ENCODE results near the gene FCAR. TPM values are rescaled to one million over a fixed set of nuclear protein-coding genes. Genes with fewer than 3 reads are reported as not detected.

The FCAR gene
- total and polyA plus RNA-seq, 2 experiments from 2014 or later = not detected

DNA sequence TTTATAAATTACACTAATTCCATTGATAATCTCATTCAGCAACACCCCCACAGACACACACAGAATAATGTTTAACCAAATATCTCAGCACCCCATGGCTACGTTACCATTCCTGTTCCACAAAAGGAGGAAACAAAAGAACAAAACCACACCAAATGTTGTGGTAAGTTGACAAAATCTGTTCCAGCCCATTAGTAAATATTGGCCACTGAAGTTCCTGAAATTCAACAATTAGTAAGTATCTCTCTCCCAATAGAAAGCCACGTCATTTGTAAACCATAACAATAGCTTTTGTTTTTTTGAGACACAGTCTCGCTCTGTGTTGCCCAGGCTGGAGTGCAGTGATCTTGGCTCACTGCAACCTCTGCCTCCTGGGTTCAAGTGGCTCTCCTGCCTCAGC, 2.3 kb upstream of the FCAR start (continued):
- TF ChIP-seq EZH2phosphoT487 (IDR thresholded peaks at IDR 0.05; ENCODE audit: unreplicated experiment) (no peak), STAT1 (IDR thresholded peaks at IDR 0.05; ENCODE audit: unreplicated experiment) (no peak), EZH2 (IDR thresholded peaks at IDR 0.05; ENCODE audit: low read depth, unreplicated experiment) (no peak)

- no peak for ATAC-seq
- H3F3A ChIP-seq (replicated peaks; ENCODE audit: low read depth) = no peaks in the 10 kb centered on the region; the same call in 1 of the 2 replicates
- peak overlapping the region; percentile 63; the same call in 1 of the 2 replicates for H2AFZ ChIP-seq
- H4K20me1 ChIP-seq (replicated peaks; ENCODE audit: insufficient read depth) = no peaks in the 10 kb centered on the region
- no peaks in the 10 kb centered on the region for H3K79me2 ChIP-seq (replicated peaks; ENCODE audit: insufficient read depth)
- H3K9me2 ChIP-seq (ENCODE audit: insufficient read depth) = no peaks in the 10 kb centered on the region
- no peak overlapping the region for H3K4me2 ChIP-seq
- peaks cover 27% of the 10 kb centered on the region for H3K4me1 ChIP-seq (ENCODE audit: insufficient read depth)
- Mint-ChIP-seq H3K36me3 (ENCODE audit: low read depth) (0 out of 3 replicates have a peak, but pooled peaks cover 8% of the 10 kb centered on the region), H3K4me1 (no peaks in the 10 kb centered on the region), H3K4me3 (no peak overlapping the region), H3K9me3 (peaks cover 74% of the 10 kb centered on the region), H3K27me3 (ENCODE audit: insufficient read depth, low read depth, poor library complexity) (peaks cover 3% of the 10 kb centered on the region), H3K27ac (no peak overlapping the region)
- H3K27me3 ChIP-seq (ENCODE audit: insufficient read depth) = no peaks in the 10 kb centered on the region
- no peak overlapping the region for H3K4me3 ChIP-seq
- TF ChIP-seq STAT1 (IDR thresholded peaks at IDR 0.05; ENCODE audit: unreplicated experiment) = no peak
- TF ChIP-seq ETS1 (IDR thresholded peaks at IDR 0.05) = no peak
- TF ChIP-seq ZNF462 (CRISPR knock-in tag; IDR thresholded peaks at IDR 0.05) = no peak
- no peak for TF ChIP-seq EZH2 (IDR thresholded peaks at IDR 0.05; ENCODE audit: low read depth, unreplicated experiment)
- TF ChIP-seq CREB1 (CRISPR knock-in tag; IDR thresholded peaks at IDR 0.05; ENCODE audit: low read depth) = no peak
- TF ChIP-seq ZNF331 (CRISPR knock-in tag; IDR thresholded peaks at IDR 0.05; ENCODE audit: low read depth) = no peak
- TF ChIP-seq NANOG (IDR thresholded peaks at IDR 0.05; ENCODE audit: borderline replicate concordance) = no peak
- TF ChIP-seq JUNB (IDR thresholded peaks at IDR 0.05; ENCODE audit: unreplicated experiment) = no peak
- no peak for TF ChIP-seq POLR2AphosphoS5 (IDR thresholded peaks at IDR 0.05; ENCODE audit: low read depth)
- no peak for TF ChIP-seq EZH2phosphoT487 (IDR thresholded peaks at IDR 0.05; ENCODE audit: unreplicated experiment)
- TF ChIP-seq, protein P1, sequence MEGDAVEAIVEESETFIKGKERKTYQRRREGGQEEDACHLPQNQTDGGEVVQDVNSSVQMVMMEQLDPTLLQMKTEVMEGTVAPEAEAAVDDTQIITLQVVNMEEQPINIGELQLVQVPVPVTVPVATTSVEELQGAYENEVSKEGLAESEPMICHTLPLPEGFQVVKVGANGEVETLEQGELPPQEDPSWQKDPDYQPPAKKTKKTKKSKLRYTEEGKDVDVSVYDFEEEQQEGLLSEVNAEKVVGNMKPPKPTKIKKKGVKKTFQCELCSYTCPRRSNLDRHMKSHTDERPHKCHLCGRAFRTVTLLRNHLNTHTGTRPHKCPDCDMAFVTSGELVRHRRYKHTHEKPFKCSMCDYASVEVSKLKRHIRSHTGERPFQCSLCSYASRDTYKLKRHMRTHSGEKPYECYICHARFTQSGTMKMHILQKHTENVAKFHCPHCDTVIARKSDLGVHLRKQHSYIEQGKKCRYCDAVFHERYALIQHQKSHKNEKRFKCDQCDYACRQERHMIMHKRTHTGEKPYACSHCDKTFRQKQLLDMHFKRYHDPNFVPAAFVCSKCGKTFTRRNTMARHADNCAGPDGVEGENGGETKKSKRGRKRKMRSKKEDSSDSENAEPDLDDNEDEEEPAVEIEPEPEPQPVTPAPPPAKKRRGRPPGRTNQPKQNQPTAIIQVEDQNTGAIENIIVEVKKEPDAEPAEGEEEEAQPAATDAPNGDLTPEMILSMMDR (conservative IDR thresholded peaks at IDR 0.05; ENCODE audit: low read depth in 2 of 2) = no peak
- no peak for TF ChIP-seq ZNF114 (CRISPR knock-in tag; IDR thresholded peaks at IDR 0.05)
- no peak for TF ChIP-seq REST (IDR thresholded peaks at IDR 0.05; ENCODE audit: unreplicated experiment)
- no peaks in the 10 kb centered on the region for H3K36me3 ChIP-seq (ENCODE audit: insufficient read depth)
- DNase-seq (ENCODE audit: low spot score) = no peak
- no peak overlapping the region for H3K27ac ChIP-seq (ENCODE audit: low read depth)
These were observed 1.5 kb downstream of the FCAR start for GRCh38 chr19:54875506-54875905.
